Astrocyte (in vitro differentiated cells and primary cell): Measurements from ENCODE around the gene ADGRD2.

Experiments used
- CTCF ChIP-seq: IDR thresholded peaks from 2 replicates; pipeline ENCODE4 v1.5.1; 2011; ENCODE audit warnings: low read depth, mild to moderate bottlenecking, inconsistent platforms, low read length, moderate library complexity; ENCODE audit not compliant: insufficient read depth
- EZH2 ChIP-seq: IDR thresholded peaks from 2 replicates; pipeline ENCODE4 v1.6.1; 2012; ENCODE audit warnings: mild to moderate bottlenecking, low read length, inconsistent platforms; ENCODE audit not compliant: insufficient read depth

- TF ChIP-seq CTCF (no peak), EZH2 (no peak)
These were observed 50.0 kb downstream of the ADGRD2 start for GRCh38 chr9:124500028-124500795.
